ENCODE measurements around the gene BRD2. TPM values are rescaled to one million over a fixed set of nuclear protein-coding genes. Genes with fewer than 3 reads are reported as not detected.

Gene BRD2
- total RNA-seq, 6 donors from 2014 or later: 144 to 388 (median 183) TPM

DNA sequence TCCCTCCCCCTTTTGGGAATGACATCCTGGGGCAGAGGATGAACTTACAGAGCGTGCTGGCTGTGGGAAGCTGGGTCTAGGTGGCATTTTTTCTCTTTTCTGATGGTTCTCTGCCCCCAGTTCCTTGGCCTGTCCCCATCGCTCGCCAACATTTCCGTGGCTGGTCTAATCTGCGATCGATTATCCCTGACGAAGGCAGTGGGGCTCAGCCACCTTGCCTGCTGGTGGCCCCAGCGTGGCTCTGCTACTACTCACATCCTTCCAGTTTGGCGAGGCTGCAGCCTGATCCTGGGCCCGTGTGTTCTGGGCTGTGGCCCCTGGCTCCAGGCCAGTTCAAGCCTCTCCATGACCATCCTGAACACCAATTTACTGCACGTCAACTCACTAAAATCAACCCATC lies 47.4 kb downstream of the BRD2 start:
- Histone ChIP-seq H3K9me3 (no peaks in the 10 kb centered on the region), H3K27me3 (no peaks in the 10 kb centered on the region), H3K4me3 (no peak overlapping the region), H3K27ac (no peak overlapping the region), H3K36me3 (no peaks in the 10 kb centered on the region), H3K4me1 (peaks cover 20 to 41% (median 26%) of the 10 kb centered on the region in 4 donors)
- peak in 1 of 2 donors; percentile 30 for DNase-seq
- TF ChIP-seq POLR2A (IDR thresholded peaks at IDR 0.05): no peak
- TF ChIP-seq, protein P1, sequence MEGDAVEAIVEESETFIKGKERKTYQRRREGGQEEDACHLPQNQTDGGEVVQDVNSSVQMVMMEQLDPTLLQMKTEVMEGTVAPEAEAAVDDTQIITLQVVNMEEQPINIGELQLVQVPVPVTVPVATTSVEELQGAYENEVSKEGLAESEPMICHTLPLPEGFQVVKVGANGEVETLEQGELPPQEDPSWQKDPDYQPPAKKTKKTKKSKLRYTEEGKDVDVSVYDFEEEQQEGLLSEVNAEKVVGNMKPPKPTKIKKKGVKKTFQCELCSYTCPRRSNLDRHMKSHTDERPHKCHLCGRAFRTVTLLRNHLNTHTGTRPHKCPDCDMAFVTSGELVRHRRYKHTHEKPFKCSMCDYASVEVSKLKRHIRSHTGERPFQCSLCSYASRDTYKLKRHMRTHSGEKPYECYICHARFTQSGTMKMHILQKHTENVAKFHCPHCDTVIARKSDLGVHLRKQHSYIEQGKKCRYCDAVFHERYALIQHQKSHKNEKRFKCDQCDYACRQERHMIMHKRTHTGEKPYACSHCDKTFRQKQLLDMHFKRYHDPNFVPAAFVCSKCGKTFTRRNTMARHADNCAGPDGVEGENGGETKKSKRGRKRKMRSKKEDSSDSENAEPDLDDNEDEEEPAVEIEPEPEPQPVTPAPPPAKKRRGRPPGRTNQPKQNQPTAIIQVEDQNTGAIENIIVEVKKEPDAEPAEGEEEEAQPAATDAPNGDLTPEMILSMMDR (IDR thresholded peaks at IDR 0.05): no peak
- no peak for TF ChIP-seq POLR2AphosphoS5 (IDR thresholded peaks at IDR 0.05)
- TF ChIP-seq EP300 (IDR thresholded peaks at IDR 0.05): no peak
- no peak for ATAC-seq (ENCODE audit: low FRiP score in 2 of 2)
- WGBS, 2 donors: 74 to 79% methylated on average over 10 to 11 of the region's 11 CpGs

DNA sequence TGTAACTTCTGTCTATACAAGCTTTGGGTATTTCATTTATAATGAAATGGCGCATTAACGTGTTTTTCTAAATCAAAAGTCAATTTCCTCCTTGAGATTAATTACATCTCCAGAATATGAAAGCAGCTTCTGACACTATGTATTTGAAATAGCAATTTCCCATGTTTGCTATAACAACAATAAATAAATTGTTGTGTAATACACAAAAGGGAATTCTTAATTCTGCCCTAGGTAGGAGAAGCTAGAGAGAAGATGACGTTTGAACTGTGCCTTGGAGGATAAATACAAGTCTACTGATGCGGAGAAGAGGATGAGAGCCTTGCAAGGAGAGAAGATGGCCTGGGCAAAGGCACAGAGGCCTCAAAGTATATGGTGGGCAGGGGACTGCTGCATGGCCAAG lies 48.6 kb downstream of the BRD2 start:
- Histone ChIP-seq H3K27me3 (no peaks in the 10 kb centered on the region), H3K4me1 (peaks cover 20 to 41% (median 26%) of the 10 kb centered on the region in 4 donors), H3K36me3 (no peaks in the 10 kb centered on the region), H3K4me3 (peak overlapping the region in 1 of 4 donors; percentile 6), H3K27ac (peak overlapping the region; percentile 82 to 95 (median 88)), H3K9me3 (no peaks in the 10 kb centered on the region)
- ATAC-seq (ENCODE audit: low FRiP score in 2 of 2) (no peak), DNase-seq (no peak)
- 65 to 79% methylated on average over 4 of the region's 4 CpGs for WGBS, 2 donors
- no peak for TF ChIP-seq POLR2A (IDR thresholded peaks at IDR 0.05)

DNA sequence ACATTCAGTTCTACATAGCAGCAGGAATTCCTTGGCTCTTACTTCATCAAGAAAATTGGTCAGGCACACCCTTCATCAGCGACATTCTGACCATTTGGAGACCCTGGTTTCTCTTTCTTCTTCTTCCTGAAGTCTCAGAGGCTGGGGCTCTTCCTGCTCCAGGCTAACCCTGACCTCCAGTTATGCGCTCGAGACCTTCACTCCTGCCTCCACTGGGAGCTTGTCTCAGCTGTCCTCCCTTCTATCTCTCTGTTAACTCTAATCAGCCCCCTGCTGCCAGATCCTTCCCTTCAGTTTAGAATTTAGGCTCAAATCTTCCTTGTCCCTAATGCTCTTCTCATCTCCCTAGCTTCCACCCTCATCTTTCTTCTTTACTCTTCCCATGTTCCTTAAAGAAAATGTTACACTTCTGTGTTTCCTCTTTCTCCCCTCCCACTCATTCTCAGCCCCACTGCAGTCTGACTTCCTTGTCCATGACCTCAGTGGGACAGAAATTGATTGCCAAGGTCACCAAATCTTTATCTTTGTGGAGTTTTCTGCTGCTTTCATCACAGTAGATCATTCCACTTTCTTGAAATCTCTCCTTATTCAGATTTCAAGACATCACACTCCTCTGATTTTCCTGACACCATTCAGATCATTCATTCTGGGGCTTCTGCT lies 49.4 kb downstream of the BRD2 start:
- Histone ChIP-seq H3K9me3 (no peaks in the 10 kb centered on the region), H3K36me3 (no peaks in the 10 kb centered on the region), H3K27ac (peak overlapping the region; percentile 82 to 95 (median 88)), H3K4me1 (peaks cover 20 to 41% (median 26%) of the 10 kb centered on the region in 4 donors), H3K4me3 (no peak overlapping the region), H3K27me3 (no peaks in the 10 kb centered on the region)
- 73 to 78% methylated on average over 3 of the region's 3 CpGs for WGBS, 2 donors
- ATAC-seq (ENCODE audit: low FRiP score in 2 of 2): peak in 1 of 2 donors; percentile 56
- DNase-seq: no peak
- TF ChIP-seq POLR2AphosphoS5 (IDR thresholded peaks at IDR 0.05) (no peak), EP300 (IDR thresholded peaks at IDR 0.05) (no peak), POLR2A (IDR thresholded peaks at IDR 0.05) (no peak)
- TF ChIP-seq, protein P1 (IDR thresholded peaks at IDR 0.05): no peak

DNA sequence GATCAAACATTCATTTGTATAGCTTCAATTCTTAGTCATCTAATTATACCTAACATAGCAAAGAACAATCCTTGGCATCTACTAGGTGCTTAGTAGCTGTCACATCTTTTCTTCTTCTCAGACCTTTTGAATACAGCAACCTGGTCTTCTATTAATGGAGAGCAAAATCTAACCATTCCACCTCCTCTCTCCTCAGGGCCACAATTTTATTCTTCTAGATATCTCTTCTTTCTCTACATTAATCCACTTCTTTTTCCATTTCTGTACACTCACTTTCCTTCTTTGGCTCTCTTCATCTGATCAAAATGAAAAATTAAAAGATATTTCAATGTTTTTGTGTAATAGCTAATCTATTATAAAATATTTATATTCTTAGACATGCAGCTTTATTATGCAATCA lies 50.0 kb downstream of the BRD2 start:
- Histone ChIP-seq H3K4me3 (peak overlapping the region in 2 of 4 donors; percentile 7 to 15), H3K4me1 (peaks cover 20 to 41% (median 26%) of the 10 kb centered on the region in 4 donors), H3K36me3 (no peaks in the 10 kb centered on the region), H3K9me3 (no peaks in the 10 kb centered on the region), H3K27me3 (no peaks in the 10 kb centered on the region), H3K27ac (peak overlapping the region; percentile 82 to 95 (median 88))
- DNase-seq (no peak), ATAC-seq (ENCODE audit: low FRiP score in 2 of 2) (no peak)
- no peak for TF ChIP-seq POLR2AphosphoS5 (IDR thresholded peaks at IDR 0.05)
- TF ChIP-seq EP300 (IDR thresholded peaks at IDR 0.05): no peak

DNA sequence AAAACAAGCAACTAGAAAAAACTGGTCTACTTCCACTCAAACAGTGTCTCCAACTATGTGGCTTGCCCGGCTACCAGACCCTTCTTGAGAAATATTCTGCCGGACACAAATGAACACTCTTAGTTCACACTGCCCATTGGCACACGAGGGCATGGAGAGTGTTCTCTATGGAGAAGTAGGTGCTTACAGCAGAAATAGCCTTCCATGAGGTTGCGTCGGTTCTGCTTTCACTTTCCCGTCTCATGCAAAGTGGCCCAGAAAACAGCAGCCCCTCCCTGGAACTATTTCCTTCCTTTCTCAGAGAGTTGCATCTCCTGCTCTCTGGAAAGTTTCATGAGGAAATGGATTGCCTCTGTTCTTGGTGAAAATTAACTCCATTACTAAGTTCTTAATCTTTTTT lies 50.5 kb downstream of the BRD2 start:
- peak; percentile 93 to 95 for ATAC-seq (ENCODE audit: low FRiP score in 2 of 2)
- TF ChIP-seq EP300 (IDR thresholded peaks at IDR 0.05) (peak in 1 of 4 donors; percentile 44), POLR2AphosphoS5 (IDR thresholded peaks at IDR 0.05) (peak; percentile 66 to 73), POLR2A (IDR thresholded peaks at IDR 0.05) (peak in 2 of 4 donors; percentile 16 to 60)
- TF ChIP-seq, protein P1 (IDR thresholded peaks at IDR 0.05): no peak
- peak overlapping the region in 3 of 4 donors; percentile 7 to 15 (median 8) for H3K4me3 ChIP-seq
- DNase-seq: peak in 1 of 2 donors; percentile 95
- no peaks in the 10 kb centered on the region for H3K9me3 ChIP-seq
- 0 to 6% methylated on average over 6 of the region's 6 CpGs for WGBS, 2 donors
- H3K36me3 ChIP-seq: no peaks in the 10 kb centered on the region
- peaks cover 20 to 41% (median 26%) of the 10 kb centered on the region in 4 donors for H3K4me1 ChIP-seq
- H3K27me3 ChIP-seq: no peaks in the 10 kb centered on the region
- H3K27ac ChIP-seq: peak overlapping the region; percentile 82 to 95 (median 88)

DNA sequence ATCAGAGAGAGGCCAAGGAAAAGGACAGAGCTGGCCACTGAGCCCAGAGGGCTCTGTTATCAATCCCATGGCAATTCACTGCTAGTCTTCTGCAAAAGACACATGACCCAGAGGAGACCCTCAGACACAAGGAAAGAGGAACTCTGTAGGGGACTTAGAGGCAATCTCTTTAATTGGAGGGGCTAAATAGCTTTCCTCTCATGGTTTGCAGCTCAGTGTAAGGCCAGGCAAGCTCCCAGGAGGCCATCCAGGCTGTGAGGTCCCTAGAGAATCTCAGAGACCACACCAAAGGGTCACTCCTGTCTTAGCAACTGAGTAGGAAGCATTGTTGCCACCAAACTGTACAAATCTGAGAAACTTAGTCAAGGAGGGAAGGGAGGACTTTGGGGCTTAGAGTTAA lies 51.0 kb downstream of the BRD2 start:
- TF ChIP-seq POLR2A (IDR thresholded peaks at IDR 0.05) (no peak), POLR2AphosphoS5 (IDR thresholded peaks at IDR 0.05) (no peak), EP300 (IDR thresholded peaks at IDR 0.05) (no peak)
- TF ChIP-seq, protein P1 (IDR thresholded peaks at IDR 0.05): no peak
- Histone ChIP-seq H3K4me1 (peaks cover 20 to 41% (median 26%) of the 10 kb centered on the region in 4 donors), H3K36me3 (no peaks in the 10 kb centered on the region), H3K4me3 (peak overlapping the region in 3 of 4 donors; percentile 7 to 15 (median 8)), H3K9me3 (no peaks in the 10 kb centered on the region), H3K27me3 (no peaks in the 10 kb centered on the region), H3K27ac (peak overlapping the region; percentile 82 to 95 (median 88))
- no peak for ATAC-seq (ENCODE audit: low FRiP score in 2 of 2)
- DNase-seq: no peak

Measured in upper lobe of left lung (tissue), 6 donors.